ENCODE measurements around the gene RANBP10.

DNA sequence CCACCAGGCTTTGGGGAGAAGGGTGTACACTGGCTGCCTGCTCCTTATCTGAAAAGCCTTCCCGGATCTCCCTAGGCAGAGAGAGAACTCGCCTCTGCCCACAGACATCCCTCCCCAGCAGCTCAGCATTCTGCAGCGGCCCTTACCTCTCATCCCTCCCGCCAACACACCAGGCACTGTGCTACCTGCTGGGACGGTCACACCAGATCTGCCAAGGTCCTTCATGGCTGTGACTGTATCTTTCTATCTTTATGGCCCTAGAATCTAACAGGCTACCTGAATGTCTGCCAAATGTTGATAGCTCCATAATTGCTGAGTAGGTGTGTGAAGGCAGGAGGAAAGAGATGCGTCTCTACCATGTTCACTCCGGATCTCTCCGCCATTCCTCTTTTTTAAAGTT, 8.2 kb upstream of the RANBP10 start:
- TF ChIP-seq, protein P1, sequence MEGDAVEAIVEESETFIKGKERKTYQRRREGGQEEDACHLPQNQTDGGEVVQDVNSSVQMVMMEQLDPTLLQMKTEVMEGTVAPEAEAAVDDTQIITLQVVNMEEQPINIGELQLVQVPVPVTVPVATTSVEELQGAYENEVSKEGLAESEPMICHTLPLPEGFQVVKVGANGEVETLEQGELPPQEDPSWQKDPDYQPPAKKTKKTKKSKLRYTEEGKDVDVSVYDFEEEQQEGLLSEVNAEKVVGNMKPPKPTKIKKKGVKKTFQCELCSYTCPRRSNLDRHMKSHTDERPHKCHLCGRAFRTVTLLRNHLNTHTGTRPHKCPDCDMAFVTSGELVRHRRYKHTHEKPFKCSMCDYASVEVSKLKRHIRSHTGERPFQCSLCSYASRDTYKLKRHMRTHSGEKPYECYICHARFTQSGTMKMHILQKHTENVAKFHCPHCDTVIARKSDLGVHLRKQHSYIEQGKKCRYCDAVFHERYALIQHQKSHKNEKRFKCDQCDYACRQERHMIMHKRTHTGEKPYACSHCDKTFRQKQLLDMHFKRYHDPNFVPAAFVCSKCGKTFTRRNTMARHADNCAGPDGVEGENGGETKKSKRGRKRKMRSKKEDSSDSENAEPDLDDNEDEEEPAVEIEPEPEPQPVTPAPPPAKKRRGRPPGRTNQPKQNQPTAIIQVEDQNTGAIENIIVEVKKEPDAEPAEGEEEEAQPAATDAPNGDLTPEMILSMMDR (IDR thresholded peaks at IDR 0.05) = no peak
- no peak for TF ChIP-seq POLR2A (IDR thresholded peaks at IDR 0.05)

All from esophagus squamous epithelium (tissue), 4 donors.